Progenitor cell of endocrine pancreas (in vitro differentiated cells): ENCODE data around the gene HYOU1. TPM values are rescaled to one million over a fixed set of nuclear protein-coding genes. Genes with fewer than 3 reads are reported as not detected.
A peak's percentile ranks its signal among the peaks of the same experiment; 100 is the strongest.

ENCODE experiments used
- DNase-seq: peaks from one replicate; pipeline ENCODE4 v3.0.0; 2021; ENCODE audit warnings: low spot score; ENCODE audit not compliant: unreplicated experiment
- H3K27ac Mint-ChIP-seq: 2 replicates; pipeline ENCODE4 v1.8.0; 2021; ENCODE audit warnings: mild to moderate bottlenecking, moderate library complexity, mixed read lengths
- H3K27me3 Mint-ChIP-seq: 2 replicates; pipeline ENCODE4 v1.8.0; 2021; ENCODE audit warnings: mixed read lengths
- H3K36me3 Mint-ChIP-seq: 2 replicates; pipeline ENCODE4 v1.8.0; 2022; ENCODE audit warnings: mixed read lengths; ENCODE audit not compliant: insufficient read depth
- H3K4me1 Mint-ChIP-seq: 2 replicates; pipeline ENCODE4 v1.8.0; 2021; ENCODE audit warnings: low read depth, mixed read lengths
- H3K4me3 Mint-ChIP-seq: 2 replicates; pipeline ENCODE4 v1.8.0; 2021; ENCODE audit warnings: low read depth, mild to moderate bottlenecking, moderate library complexity, mixed read lengths
- H3K9me3 Mint-ChIP-seq: 2 replicates; pipeline ENCODE4 v1.8.0; 2021; ENCODE audit warnings: low read depth, mixed read lengths
- total RNA-seq: library from RNA; stranded (reverse); gene quantifications from 2 replicates; pipeline ENCODE4 v1.2.1, GENCODE V29; 2021
- TF ChIP-seq, protein P1 (sequence below): fragments of 200-600 bp; sonication (generic); IDR thresholded peaks from one replicate; pipeline ENCODE4 v1.5.0; 2021; ENCODE audit warnings: antibody characterized with exemption, mild to moderate bottlenecking; ENCODE audit not compliant: unreplicated experiment

Gene HYOU1
- total RNA-seq, 1 donor from 2014 or later = 199 TPM

DNA sequence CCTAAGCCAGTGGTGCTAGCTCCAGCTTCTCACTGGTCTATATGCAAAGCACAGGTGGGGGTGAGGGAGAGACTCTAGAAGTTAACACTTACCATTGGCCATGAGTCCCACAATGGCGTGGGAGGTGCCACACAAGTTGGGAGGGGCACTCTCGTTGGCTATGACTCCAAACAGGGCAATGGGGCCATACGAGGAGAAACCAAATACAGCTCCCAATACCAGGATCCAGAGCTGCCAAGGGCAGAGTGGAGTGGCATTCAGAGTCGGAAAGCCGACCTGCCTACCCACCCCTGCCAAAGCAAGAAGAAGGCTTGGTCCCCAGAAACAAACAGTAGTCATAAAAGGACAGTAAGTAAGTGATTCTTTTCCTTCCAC is 31.9 kb downstream of the HYOU1 start:
- peaks cover 31% of the 10 kb centered on the region for H3K4me1 Mint-ChIP-seq
- peaks cover 17% of the 10 kb centered on the region for H3K36me3 Mint-ChIP-seq
- no peak overlapping the region for H3K4me3 Mint-ChIP-seq
- DNase-seq = no peak
- no peaks in the 10 kb centered on the region for H3K27me3 Mint-ChIP-seq
- H3K9me3 Mint-ChIP-seq = no peaks in the 10 kb centered on the region
- TF ChIP-seq, protein P1, sequence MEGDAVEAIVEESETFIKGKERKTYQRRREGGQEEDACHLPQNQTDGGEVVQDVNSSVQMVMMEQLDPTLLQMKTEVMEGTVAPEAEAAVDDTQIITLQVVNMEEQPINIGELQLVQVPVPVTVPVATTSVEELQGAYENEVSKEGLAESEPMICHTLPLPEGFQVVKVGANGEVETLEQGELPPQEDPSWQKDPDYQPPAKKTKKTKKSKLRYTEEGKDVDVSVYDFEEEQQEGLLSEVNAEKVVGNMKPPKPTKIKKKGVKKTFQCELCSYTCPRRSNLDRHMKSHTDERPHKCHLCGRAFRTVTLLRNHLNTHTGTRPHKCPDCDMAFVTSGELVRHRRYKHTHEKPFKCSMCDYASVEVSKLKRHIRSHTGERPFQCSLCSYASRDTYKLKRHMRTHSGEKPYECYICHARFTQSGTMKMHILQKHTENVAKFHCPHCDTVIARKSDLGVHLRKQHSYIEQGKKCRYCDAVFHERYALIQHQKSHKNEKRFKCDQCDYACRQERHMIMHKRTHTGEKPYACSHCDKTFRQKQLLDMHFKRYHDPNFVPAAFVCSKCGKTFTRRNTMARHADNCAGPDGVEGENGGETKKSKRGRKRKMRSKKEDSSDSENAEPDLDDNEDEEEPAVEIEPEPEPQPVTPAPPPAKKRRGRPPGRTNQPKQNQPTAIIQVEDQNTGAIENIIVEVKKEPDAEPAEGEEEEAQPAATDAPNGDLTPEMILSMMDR = no peak
- no peak overlapping the region for H3K27ac Mint-ChIP-seq

DNA sequence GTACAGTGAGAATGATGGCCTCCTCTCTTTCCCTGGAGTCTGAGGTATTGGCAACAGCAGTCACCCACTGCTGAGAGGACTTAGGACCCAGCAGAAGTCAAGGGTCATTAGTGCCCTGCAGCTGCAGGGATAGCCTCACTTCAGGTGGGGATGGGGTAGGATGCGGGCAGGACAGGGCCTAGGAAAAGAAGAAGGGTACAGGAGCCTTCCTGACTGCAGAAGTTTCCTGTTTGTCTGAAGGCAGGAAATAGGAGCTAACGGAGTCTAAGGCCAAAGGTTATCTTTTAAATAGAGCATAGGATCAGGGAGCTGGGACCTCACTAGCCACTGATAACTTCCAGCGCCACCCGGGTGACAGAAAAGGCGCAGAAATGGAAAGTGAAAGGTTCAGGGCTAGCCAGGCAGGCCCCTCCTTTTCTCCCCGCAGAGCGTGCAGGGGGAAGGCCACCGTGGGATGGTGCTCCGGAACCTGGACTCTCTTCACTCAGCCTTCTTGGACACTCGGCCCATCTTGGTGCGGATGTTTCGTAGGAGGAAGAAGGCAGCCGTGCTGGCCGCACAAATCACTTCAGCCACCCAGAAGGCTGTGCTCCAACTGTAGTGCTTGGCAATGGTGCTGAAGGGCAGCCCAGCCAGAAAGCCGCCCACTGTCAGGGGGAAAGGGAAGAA is 32.4 kb downstream of the HYOU1 start:
- Mint-ChIP-seq H3K9me3 (no peaks in the 10 kb centered on the region), H3K27me3 (no peaks in the 10 kb centered on the region), H3K4me3 (no peak overlapping the region), H3K4me1 (peaks cover 32% of the 10 kb centered on the region), H3K36me3 (peaks cover 19% of the 10 kb centered on the region), H3K27ac (peak overlapping the region; percentile 80)
- TF ChIP-seq, protein P1 = no peak
- no peak for DNase-seq

DNA sequence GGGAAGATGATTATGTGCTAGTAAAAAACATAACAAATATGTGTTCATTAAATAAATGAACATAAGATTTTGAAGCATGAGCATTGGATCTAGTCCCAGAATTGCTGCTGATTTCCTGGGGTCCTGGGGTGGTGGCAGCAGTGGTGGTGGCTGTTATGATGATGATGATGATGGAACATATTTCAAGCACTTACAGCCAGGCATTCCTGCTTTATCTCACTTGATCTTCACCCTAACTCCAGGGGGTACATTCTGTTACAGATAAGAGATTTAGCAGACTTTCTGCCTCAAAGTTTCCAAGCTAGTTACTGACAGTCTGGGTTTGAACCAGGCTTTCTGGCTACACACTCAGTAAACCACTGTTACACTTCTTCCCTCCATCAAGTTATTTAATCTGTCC is 33.3 kb downstream of the HYOU1 start:
- H3K4me3 Mint-ChIP-seq = no peak overlapping the region

DNA sequence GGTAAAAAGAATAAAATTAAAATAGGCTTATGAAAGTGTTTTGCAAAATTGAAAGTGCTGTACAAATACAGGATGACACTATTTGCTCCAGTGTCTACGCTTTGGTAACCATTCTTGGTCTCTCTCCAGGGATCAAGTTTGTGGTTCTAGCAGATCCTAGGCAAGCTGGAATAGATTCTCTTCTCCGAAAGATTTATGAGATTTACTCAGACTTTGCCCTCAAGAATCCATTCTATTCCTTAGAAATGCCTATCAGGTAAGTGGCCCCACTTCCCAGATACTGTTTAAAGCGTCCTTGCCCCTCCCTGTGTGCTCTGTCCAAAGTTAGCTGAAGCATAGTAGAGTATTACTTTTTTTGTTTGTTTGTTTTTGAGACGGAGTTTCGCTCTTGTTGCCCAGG is 35.4 kb downstream of the HYOU1 start:
- TF ChIP-seq, protein P1 = no peak
- H3K9me3 Mint-ChIP-seq = no peaks in the 10 kb centered on the region
- DNase-seq = no peak
- H3K4me3 Mint-ChIP-seq = no peak overlapping the region
- H3K27ac Mint-ChIP-seq = peak overlapping the region; percentile 81
- no peaks in the 10 kb centered on the region for H3K27me3 Mint-ChIP-seq
- H3K4me1 Mint-ChIP-seq = peaks cover 20% of the 10 kb centered on the region
- peaks cover 20% of the 10 kb centered on the region for H3K36me3 Mint-ChIP-seq

More for the DNA sequence above, 33.3 kb downstream of the HYOU1 start:
- TF ChIP-seq, protein P1 = no peak
- no peak for DNase-seq
- Mint-ChIP-seq H3K4me1 (peaks cover 29% of the 10 kb centered on the region), H3K27me3 (no peaks in the 10 kb centered on the region), H3K36me3 (peaks cover 19% of the 10 kb centered on the region), H3K27ac (no peak overlapping the region), H3K9me3 (no peaks in the 10 kb centered on the region)

DNA sequence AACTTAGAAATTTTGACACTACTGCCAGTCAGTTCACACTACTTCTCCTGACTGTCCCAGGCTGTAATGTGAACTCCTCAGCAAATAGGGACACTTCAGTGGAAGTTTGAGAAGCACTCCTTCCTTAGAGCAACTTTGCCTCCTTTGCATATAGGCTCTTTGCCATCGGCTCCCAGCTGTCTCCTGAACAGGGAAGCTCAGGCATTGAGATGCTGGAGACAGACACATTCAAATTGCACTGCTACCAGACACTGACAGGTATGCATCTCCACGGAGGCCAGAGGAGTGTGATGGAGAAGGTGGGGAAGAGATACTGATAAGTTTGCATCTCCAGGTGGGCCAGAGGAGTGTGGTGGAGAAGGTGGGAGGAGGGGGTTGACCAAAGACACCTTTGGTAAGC is 37.0 kb downstream of the HYOU1 start:
- DNase-seq = no peak
- no peaks in the 10 kb centered on the region for H3K27me3 Mint-ChIP-seq
- H3K4me1 Mint-ChIP-seq = peaks cover 20% of the 10 kb centered on the region
- H3K36me3 Mint-ChIP-seq = peaks cover 27% of the 10 kb centered on the region
- peak overlapping the region; percentile 100 for H3K4me3 Mint-ChIP-seq
- TF ChIP-seq, protein P1 = no peak
- H3K27ac Mint-ChIP-seq = peak overlapping the region; percentile 100
- no peaks in the 10 kb centered on the region for H3K9me3 Mint-ChIP-seq
